AG10803 (cell line): ENCODE measurements around the gene PTPRG.
"Not testable (repeated sequence)": the region's sequence is repeated elsewhere in the genome, so short reads cannot be mapped to it uniquely, and the experiment has no call there.

Experiments
- DNase-seq: peaks from one replicate; pipeline ENCODE4 v3.0.0; 2010; ENCODE audit warnings: low read depth
- H3K4me3 ChIP-seq: 2 replicates; pipeline ENCODE4 v1.5.1; 2011; ENCODE audit warnings: mild to moderate bottlenecking, low read length, control low read depth
- TF ChIP-seq, protein P1 (sequence below): conservative IDR thresholded peaks from 2 replicates; pipeline ENCODE4 v1.5.1; 2011; ENCODE audit warnings: mild to moderate bottlenecking, low read length, control low read depth, inconsistent platforms

PTPRG gene

DNA sequence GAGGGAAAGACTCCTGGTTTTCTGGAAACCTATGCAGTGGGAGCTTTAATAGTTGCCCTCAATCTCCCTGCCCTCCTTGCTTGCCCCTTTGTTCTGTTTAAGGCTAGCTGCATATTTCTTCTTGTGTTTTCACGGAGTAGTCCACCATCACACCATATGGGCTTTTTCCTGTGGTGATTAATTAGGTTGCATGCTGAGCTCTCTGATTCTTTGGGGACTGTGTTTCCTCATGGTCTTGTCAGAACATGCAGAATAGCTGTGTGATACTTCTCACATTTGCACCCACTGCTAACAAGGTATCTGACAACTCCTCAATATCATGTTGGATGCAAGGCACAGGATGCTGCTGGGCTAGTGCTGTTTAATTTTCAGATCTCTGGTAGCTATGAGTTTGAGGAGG, 139.6 kb downstream of the PTPRG start:
- DNase-seq: no peak
- TF ChIP-seq, protein P1, sequence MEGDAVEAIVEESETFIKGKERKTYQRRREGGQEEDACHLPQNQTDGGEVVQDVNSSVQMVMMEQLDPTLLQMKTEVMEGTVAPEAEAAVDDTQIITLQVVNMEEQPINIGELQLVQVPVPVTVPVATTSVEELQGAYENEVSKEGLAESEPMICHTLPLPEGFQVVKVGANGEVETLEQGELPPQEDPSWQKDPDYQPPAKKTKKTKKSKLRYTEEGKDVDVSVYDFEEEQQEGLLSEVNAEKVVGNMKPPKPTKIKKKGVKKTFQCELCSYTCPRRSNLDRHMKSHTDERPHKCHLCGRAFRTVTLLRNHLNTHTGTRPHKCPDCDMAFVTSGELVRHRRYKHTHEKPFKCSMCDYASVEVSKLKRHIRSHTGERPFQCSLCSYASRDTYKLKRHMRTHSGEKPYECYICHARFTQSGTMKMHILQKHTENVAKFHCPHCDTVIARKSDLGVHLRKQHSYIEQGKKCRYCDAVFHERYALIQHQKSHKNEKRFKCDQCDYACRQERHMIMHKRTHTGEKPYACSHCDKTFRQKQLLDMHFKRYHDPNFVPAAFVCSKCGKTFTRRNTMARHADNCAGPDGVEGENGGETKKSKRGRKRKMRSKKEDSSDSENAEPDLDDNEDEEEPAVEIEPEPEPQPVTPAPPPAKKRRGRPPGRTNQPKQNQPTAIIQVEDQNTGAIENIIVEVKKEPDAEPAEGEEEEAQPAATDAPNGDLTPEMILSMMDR: no peak
- no peak overlapping the region for H3K4me3 ChIP-seq

DNA sequence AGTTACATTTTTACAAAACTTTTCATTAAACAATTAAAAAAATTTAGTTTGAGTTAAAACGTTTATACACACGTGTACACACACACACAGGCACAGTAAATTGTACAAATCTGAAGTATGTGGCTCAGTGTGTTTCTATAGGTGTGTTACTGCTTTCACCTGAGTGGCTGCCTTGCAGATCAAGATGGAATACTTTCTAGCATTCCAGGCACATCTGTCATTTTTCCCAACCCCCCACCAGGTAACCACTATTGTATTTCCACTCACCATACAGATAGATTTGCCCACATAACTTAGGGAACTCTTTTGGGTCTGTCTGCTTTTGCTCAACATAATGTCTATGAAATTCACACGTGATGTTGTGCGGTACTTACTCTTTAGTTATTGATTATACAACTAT, 141.1 kb downstream of the PTPRG start:
- TF ChIP-seq, protein P1: no peak
- no peak overlapping the region for H3K4me3 ChIP-seq
- DNase-seq: no peak

DNA sequence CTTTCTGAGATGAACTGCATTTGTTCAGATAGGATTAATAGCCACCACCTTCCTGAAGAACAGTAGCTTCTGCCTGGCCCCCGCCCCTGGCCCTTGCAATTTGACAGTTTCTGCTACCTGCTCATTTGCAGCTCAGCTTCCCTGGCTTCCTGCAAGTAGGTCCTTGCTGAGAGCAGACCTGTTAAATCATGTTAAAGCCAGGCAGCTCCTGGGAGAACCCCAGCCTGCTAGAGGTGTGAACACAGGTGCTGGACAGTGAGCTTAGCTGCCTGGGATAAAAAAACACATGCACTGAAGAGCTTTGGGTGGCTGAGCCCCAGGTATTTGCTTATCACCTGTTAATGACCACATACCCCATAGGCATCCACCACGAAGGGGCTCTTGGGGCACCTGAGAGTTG, 143.4 kb downstream of the PTPRG start:
- DNase-seq: no peak
- H3K4me3 ChIP-seq: no peak overlapping the region
- TF ChIP-seq, protein P1: no peak

DNA sequence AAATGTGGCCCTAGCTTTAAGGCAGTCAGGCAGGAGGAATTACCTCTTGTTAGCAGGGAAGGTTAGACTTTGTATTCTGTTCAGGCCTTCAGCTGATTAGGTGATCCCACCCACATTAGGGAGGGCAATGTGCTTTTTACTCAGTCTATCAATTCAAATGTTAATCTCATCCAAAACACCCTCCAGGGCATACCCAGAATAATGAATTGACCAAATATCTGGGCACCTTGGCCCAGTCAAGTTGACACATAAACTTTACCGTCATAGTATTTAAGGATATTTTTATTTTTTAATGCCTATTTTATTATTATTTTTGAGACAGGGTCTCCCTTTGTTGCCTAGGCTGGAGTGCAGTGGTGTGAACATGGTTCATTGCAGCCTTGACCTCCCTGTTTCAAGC, 146.1 kb downstream of the PTPRG start:
- DNase-seq: no peak
- TF ChIP-seq, protein P1: no peak
- no peak overlapping the region for H3K4me3 ChIP-seq

DNA sequence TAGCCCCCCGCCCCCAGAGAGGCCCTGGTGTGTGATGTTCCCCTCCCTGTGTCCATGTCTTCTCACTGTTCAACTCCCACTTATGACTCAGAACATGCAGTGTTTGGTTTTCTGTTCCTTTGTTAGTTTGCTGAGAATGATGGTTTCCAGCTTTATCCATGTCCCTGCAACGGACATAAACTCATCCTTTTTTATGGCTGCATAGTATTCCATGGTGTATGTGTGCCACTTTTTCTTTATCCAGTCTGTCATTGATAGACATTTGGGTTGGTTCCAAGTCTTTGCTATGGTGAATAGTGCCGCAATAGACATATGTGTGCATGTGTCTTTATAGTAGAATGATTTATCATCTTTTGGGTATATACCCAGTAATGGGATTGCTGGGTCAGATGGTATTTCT, 149.5 kb downstream of the PTPRG start:
- DNase-seq, H3K4me3 ChIP-seq: not testable (repeated sequence)

DNA sequence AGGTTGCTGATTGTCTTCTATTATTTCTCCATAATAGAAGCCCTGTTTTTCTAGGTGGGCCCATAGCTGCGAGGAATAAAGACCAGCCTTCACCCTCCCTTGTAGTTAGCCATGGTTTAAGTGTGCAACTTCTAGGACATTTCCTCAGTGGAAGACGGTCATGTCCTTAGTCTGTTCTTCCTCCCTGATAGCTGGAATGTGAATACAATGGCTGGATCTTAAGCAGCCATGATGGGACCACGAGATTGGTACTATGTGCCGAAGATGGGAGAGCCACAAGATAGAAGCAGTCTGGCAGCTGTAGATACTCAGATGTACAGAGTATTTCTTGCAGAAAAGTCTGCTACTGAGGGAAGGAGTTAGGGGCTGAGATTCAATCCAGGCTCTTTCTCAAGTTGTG, 152.9 kb downstream of the PTPRG start:
- H3K4me3 ChIP-seq: no peak overlapping the region
- no peak for DNase-seq
- TF ChIP-seq, protein P1: no peak

DNA sequence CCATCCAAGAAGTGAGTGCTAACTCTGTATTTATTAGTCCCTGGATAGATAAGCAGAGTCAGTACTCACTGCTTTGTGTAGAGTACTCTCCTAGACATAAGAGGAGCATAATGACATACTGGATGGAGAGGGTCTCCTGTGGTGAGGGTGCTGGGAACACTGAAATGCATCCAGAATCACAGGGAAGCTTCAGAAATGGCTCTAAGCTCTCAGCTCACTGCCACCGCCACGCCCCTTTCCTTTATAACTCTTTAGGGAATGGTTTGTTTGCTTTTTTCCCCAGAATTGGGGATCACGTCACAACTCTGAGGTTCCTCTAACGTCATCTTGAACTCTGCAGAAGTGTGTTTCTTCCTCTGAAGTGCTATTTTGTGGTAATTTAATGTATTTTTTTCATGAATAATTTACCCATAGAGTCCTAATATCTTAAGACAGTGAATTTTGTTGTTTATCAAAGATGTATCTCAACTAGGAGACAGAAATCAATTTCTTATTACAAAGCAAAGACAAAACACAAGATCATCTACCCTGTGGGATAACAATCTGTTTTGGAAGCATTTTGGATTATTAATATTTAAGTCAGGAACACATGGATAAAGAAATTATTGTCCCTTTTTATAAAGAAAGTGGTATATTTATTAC, 154.6 kb downstream of the PTPRG start:
- TF ChIP-seq, protein P1: no peak
- no peak overlapping the region for H3K4me3 ChIP-seq
- DNase-seq: no peak

DNA sequence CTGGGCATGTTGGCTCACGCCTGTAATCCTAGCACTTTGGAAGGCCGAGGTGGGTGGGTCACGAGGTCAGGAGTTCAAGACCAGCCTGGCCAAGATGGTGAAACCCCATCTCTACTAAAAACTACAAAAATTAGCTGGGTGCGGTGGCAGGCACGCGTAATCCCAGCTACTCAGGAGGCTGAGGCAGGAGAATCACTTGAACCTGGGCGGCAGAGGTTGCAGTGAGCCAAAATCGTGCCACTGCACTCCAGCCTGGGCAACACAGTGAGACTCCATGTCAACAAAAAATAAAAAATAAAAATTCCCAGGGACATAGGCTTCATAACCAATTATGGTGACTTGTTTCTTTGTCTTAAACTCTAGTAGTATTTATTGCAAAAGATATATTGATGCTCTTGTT, 155.3 kb downstream of the PTPRG start:
- not testable (repeated sequence) for DNase-seq, H3K4me3 ChIP-seq
